Measurements from ENCODE around the gene GPS1. TPM values are rescaled to one million over a fixed set of nuclear protein-coding genes. Genes with fewer than 3 reads are reported as not detected.

Gene GPS1
- polyA plus RNA-seq, 1 experiment: 131 TPM

DNA sequence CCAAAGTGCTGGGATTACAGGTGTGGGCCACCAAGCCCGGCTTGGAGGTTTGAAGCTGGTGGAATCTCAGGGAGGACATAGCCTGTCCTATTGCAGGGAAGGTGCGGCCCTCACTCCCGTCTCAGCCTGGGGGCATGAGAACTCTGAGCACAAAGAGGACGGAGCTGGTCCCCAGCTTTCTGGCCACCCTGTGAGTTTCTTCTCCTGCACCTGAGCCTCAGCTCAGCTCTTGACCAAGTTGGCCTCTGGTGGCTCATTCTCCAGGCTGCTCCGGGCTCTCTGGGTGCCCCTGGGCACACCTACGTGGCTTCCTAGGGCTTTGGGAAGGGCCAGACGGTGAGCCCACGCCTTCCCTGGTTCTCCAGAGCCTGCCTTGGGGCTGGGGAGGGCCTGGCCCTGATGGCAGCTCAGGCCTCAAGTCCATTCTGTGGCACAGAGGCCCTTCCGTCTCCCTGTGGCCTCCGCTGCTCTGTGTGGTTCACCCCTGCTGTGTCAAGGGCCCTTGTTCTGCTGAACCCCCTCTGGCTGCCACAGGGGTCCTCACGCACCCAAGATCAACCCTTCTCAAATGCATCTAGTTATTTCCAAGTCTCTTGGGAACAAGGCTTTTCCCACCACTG, 53.2 kb downstream of the GPS1 start:
- ChIA-PET CTCF (interaction anchor here (0.6 to 2.5 kb wide), 3 partner anchors 12 to 75 kb away, joined by 3 to 10 read pairs (median 6); no protein-coding TSS in a partner anchor), POLR2A (interaction anchor here (0.5 kb wide), 1 partner anchor 25 kb away, joined by 5 read pairs; no protein-coding TSS in a partner anchor)
- no peak overlapping the region for H3K4me3 ChIP-seq (ENCODE audit: low read depth, low read length)
- no peak for TF ChIP-seq CTCF (IDR thresholded peaks at IDR 0.05; ENCODE audit: insufficient read depth, low read depth, low read length)
- no peaks in the 10 kb centered on the region for H3K27me3 ChIP-seq (ENCODE audit: control insufficient read depth, insufficient read depth, low read length)
- no peak for DNase-seq (ENCODE audit: low read depth)
- no peaks in the 10 kb centered on the region for H3K36me3 ChIP-seq (ENCODE audit: control insufficient read depth, insufficient read depth, low read length)

- no peak for TF ChIP-seq CTCF (IDR thresholded peaks at IDR 0.05; ENCODE audit: insufficient read depth, low read depth, low read length)
These were observed 53.8 kb downstream of the GPS1 start for GRCh38 chr17:82105417-82105881.

GRCh38 chr17:82105882-82106687, 54.4 kb downstream of the GPS1 start:
- no peaks in the 10 kb centered on the region for H3K36me3 ChIP-seq (ENCODE audit: control insufficient read depth, insufficient read depth, low read length)
- peak; percentile 55 for TF ChIP-seq CTCF (IDR thresholded peaks at IDR 0.05; ENCODE audit: insufficient read depth, low read depth, low read length)
- ChIA-PET POLR2A (no interaction called here), CTCF (interaction anchor here (1.0 to 2.5 kb wide), 4 partner anchors 12 to 76 kb away, joined by 3 to 10 read pairs (median 5); no protein-coding TSS in a partner anchor)
- no peak for DNase-seq (ENCODE audit: low read depth)
- H3K4me3 ChIP-seq (ENCODE audit: low read depth, low read length): no peak overlapping the region
- H3K27me3 ChIP-seq (ENCODE audit: control insufficient read depth, insufficient read depth, low read length): no peaks in the 10 kb centered on the region

More at GRCh38 chr17:82105417-82105881, 53.8 kb downstream of the GPS1 start:
- Histone ChIP-seq H3K27me3 (ENCODE audit: control insufficient read depth, insufficient read depth, low read length) (no peaks in the 10 kb centered on the region), H3K36me3 (ENCODE audit: control insufficient read depth, insufficient read depth, low read length) (no peaks in the 10 kb centered on the region), H3K4me3 (ENCODE audit: low read depth, low read length) (no peak overlapping the region)
- DNase-seq (ENCODE audit: low read depth): no peak
- ChIA-PET POLR2A (interaction anchor here (0.5 kb wide), 1 partner anchor 24 kb away, joined by 5 read pairs; no protein-coding TSS in a partner anchor), CTCF (interaction anchor here (1.0 to 2.5 kb wide), 4 partner anchors 12 to 75 kb away, joined by 3 to 10 read pairs (median 5); no protein-coding TSS in a partner anchor)

DNA sequence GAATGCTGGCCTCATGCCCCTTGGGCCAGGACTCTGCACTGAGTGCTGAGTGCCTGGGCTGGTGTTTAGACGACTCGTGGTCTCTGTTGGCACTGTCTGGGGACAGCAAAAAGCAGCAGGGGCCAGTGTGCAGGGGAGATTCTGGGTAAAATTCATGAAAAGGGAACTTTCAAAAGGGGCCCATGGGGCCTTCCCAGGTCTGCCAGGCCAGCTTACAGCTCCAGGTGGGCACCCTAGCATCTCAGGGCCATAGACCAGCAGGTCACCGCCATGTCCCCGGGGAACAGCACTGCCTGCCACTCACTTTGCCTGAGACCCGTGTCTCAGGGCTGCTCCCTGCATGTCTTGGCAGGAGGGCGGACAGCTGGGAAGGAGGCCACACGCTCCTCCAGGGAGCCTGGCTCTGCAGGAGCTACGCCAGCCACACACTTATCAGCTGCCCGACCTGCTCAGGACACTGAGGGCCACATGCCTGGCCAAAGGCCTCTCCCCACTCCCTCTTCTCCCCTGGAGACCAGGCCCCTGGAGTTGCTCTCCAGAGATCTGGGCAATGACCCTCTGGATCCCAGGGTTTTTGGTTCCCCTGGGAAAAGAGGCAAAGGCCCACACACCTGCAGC, 55.1 kb downstream of the GPS1 start:
- H3K36me3 ChIP-seq (ENCODE audit: control insufficient read depth, insufficient read depth, low read length): no peaks in the 10 kb centered on the region
- no peak overlapping the region for H3K4me3 ChIP-seq (ENCODE audit: low read depth, low read length)
- ChIA-PET POLR2A (no interaction called here), CTCF (interaction anchor here (1.0 to 2.5 kb wide), 4 partner anchors 11 to 76 kb away, joined by 3 to 10 read pairs (median 5); no protein-coding TSS in a partner anchor)
- no peaks in the 10 kb centered on the region for H3K27me3 ChIP-seq (ENCODE audit: control insufficient read depth, insufficient read depth, low read length)
- DNase-seq (ENCODE audit: low read depth): no peak
- no peak for TF ChIP-seq CTCF (IDR thresholded peaks at IDR 0.05; ENCODE audit: insufficient read depth, low read depth, low read length)

Other genes with a start within 250 kb of the GPS1 start
- not detected in 2 replicates for gene GCGR, start 247.7 kb upstream of the GPS1 start, polyA plus RNA-seq (2011; rRNA removed)
- gene MCRIP1, start 218.6 kb upstream of the GPS1 start, polyA plus RNA-seq (2011; rRNA removed): 64.9 and 89.8 TPM in 2 replicates
- gene PPP1R27, start 216.8 kb upstream of the GPS1 start, polyA plus RNA-seq (2011; rRNA removed): 0.10 TPM in 1 of 2 replicates, not detected in the other
- 122 and 175 TPM in 2 replicates for gene P4HB, start 191.4 kb upstream of the GPS1 start, polyA plus RNA-seq (2011; rRNA removed)
- 74.8 and 163 TPM in 2 replicates for gene ARHGDIA, start 180.6 kb upstream of the GPS1 start, polyA plus RNA-seq (2011; rRNA removed)
- gene ALYREF, start 160.3 kb upstream of the GPS1 start, polyA plus RNA-seq (2011; rRNA removed): 74.8 and 83.4 TPM in 2 replicates
- gene ANAPC11, start 160.2 kb upstream of the GPS1 start, polyA plus RNA-seq (2011; rRNA removed): 227 and 290 TPM in 2 replicates
- gene NPB, start 149.7 kb upstream of the GPS1 start, polyA plus RNA-seq (2011; rRNA removed): 0.21 and 0.38 TPM in 2 replicates
- 24.5 and 44.2 TPM in 2 replicates for gene PCYT2, start 140.5 kb upstream of the GPS1 start, polyA plus RNA-seq (2011; rRNA removed)
- 5.2 and 8.4 TPM in 2 replicates for gene SIRT7, start 133.7 kb upstream of the GPS1 start, polyA plus RNA-seq (2011; rRNA removed)
- gene MAFG, start 124.2 kb upstream of the GPS1 start, polyA plus RNA-seq (2011; rRNA removed): 12.2 and 20.6 TPM in 2 replicates
- 156 and 245 TPM in 2 replicates for gene PYCR1, start 114.6 kb upstream of the GPS1 start, polyA plus RNA-seq (2011; rRNA removed)
- not detected in 2 replicates for gene MYADML2, start 104.7 kb upstream of the GPS1 start, polyA plus RNA-seq (2011; rRNA removed)
- gene NOTUM, start 90.7 kb upstream of the GPS1 start, polyA plus RNA-seq (2011; rRNA removed): 0.06 TPM in 1 of 2 replicates, not detected in the other
- gene ASPSCR1, start 74.3 kb upstream of the GPS1 start, polyA plus RNA-seq (2011; rRNA removed): 12.0 and 15.4 TPM in 2 replicates
- 40.4 and 57.0 TPM in 2 replicates for gene CENPX, start 29.0 kb upstream of the GPS1 start, polyA plus RNA-seq (2011; rRNA removed)
- gene LRRC45, start 28.6 kb upstream of the GPS1 start, polyA plus RNA-seq (2011; rRNA removed): 4.1 and 6.0 TPM in 2 replicates
- gene RAC3, start 20.2 kb upstream of the GPS1 start, polyA plus RNA-seq (2011; rRNA removed): 7.5 and 11.5 TPM in 2 replicates
- 42.7 and 66.0 TPM in 2 replicates for gene DCXR, start 14.2 kb upstream of the GPS1 start, polyA plus RNA-seq (2011; rRNA removed)
- gene RFNG, start 87 bp upstream of the GPS1 start, polyA plus RNA-seq (2011; rRNA removed): 15.8 and 23.7 TPM in 2 replicates
- 22.1 and 47.6 TPM in 2 replicates for gene DUS1L, start 13.9 kb downstream of the GPS1 start, polyA plus RNA-seq (2011; rRNA removed)
- 5.2 and 11.3 TPM in 2 replicates for gene FASN, start 46.3 kb downstream of the GPS1 start, polyA plus RNA-seq (2011; rRNA removed)
- gene CCDC57, start 160.9 kb downstream of the GPS1 start, polyA plus RNA-seq (2011; rRNA removed): 11.6 and 15.4 TPM in 2 replicates
- gene SLC16A3, start 177.1 kb downstream of the GPS1 start, polyA plus RNA-seq (2011; rRNA removed): 152 and 338 TPM in 2 replicates
- gene CSNK1D, start 221.8 kb downstream of the GPS1 start, polyA plus RNA-seq (2011; rRNA removed): 57.6 and 118 TPM in 2 replicates

Measured in BJ (cell line).